NCI-H2029 (cell line): ENCODE results near the gene ANKS1B.
"Not testable (repeated sequence)": the region's sequence is repeated elsewhere in the genome, so short reads cannot be mapped to it uniquely, and the experiment has no call there.

Experiments used
- DNase-seq: peaks from one replicate; lab custom pipeline; 2025; lab: John Stamatoyannopoulos, UW

Gene ANKS1B

GRCh38 chr12:99870085-99870484 lies 114.7 kb downstream of the ANKS1B start:
- DNase-seq = no peak

DNA sequence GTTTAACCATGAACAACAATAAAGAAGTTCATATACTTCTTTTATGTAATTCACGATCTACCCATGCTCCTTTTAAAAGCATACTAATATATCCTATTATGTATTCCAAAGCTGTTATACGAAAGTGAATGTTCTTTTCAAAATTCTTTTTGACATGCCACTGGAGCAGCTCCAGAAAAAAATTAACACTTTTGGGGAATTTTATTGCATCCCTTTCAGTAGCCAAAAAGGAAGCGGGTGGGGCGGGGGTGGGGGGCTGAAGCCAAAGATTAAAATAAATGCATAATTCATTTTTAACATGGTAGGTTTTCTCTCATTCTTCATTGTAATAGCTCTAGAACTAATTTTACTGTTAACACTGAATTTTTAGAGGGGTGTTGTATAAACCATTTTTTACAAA lies 123.0 kb downstream of the ANKS1B start:
- DNase-seq = no peak

GRCh38 chr12:99859126-99859525 lies 125.6 kb downstream of the ANKS1B start:
- DNase-seq = no peak

DNA sequence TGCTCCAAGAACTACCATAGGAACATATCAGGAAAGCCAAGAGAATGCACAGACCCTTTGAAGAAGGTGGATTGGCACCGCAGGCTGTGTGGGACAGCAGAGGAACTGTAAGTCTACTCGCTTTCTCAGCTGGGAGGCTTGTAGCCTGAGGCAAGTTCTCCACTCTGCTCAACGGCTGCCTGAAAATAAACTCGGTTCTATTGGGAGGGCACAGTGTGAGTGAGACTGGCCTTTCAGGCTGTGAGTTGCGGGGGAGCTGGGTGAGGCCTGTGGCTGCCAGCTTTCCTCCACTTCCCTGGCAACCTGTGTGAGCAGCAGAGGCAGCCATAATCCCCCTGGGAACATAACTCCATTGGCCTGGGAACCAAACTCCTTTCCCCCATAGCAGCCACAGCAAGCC lies 132.1 kb downstream of the ANKS1B start:
- DNase-seq = no peak

DNA sequence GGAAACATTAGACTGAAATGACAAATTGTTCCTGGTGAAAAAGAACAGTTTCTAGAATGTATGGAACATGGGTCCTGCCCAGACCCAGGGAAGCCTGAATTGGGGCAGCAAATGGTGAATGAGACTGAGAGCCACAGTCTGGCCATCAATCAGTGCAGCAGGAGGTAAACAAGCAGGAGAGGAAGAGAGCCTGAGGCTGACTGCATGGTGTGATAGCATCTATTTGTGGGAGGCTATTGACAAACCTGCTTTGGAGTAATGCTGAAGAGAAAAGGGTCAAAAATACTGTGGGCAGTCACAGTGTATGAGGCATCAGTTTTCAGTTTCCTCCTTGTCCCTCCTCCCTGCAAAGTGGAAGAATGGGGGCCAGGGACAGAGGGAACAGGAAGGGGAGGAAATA lies 136.8 kb downstream of the ANKS1B start:
- DNase-seq = no peak

DNA sequence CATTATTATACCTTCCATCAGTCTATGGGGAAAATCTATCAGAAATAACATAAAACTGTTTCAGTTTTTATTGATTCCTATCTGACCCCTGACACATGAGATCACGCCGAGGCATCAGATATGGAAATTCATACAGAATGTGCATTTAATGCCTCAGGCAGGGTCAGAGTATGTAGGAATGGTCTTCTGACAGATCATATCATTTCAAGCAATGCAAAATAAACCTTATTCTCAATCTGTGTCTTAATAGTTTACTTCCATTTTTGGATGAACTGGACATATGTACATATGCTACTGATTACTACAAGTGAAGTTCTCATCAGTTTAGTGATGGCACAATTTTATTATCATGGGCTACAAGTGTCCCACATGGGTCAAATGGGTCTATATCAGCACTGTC lies 150.0 kb downstream of the ANKS1B start:
- DNase-seq = no peak

GRCh38 chr12:99833397-99833796 lies 151.3 kb downstream of the ANKS1B start:
- DNase-seq = no peak

GRCh38 chr12:99824900-99825542 lies 159.7 kb downstream of the ANKS1B start:
- peak; percentile 95 for DNase-seq

- no peak for DNase-seq
Measured at GRCh38 chr12:99822273-99822672, 162.5 kb downstream of the ANKS1B start.

DNA sequence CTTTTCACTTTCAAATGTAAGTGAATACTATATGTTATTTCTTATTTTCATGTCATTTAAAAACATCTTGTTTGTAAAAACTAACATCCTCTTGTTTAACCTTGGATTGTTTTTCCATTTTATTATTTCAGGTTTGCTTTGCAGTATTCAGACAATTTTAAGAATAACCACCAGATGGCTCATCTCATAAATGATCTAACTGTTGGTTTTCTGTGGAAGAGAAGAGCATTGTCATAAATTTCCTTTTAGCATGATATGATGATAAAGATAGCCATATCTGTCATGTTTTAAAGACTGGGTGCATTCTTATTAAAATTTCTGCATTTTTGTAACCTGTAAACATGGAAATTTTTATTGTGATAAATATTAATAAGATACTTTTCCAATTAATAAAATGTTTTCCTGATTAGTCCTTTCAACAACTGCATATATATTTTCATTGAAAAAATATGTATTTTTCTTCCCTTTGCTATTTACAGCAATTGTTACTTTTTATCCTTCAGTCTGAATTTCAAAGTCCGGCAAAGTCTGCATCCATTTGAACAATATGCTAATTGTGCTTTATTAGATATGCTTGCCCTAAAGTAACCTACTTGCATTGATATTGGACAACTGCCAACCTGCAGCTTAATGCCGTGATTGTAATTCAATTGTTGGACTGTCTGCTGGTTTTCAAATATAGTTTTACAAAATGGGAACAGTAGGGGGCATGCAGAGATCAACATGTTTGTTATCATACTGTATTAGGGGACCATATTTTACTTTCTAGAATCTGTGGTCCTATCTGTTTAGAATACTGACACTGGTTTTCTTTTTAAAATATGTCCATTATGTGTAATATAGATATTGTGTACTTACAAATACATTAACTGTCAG lies 173.8 kb downstream of the ANKS1B start:
- peak; percentile 82 for DNase-seq

DNA sequence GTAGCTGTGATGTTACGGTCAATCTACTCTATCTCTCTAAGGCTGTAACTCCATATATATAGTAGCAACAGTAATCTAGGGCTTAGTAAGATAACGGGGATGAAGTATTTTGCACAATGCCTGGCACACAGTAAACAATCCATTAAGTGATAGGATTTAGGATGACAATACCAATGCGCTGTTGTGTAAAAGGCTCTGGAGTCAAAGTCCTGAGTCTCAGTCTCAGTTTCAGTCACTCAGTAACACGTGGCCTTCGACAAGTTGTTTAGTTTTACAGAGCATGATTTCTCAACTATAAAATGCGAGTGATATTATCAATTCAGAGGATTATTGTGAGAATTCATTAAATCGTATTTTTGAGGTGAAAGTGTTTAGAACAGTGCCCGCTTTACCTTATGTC lies 174.8 kb downstream of the ANKS1B start:
- no peak for DNase-seq

- no peak for DNase-seq
Measured at GRCh38 chr12:99806304-99806703, 178.4 kb downstream of the ANKS1B start.

GRCh38 chr12:99804715-99805114 lies 180.0 kb downstream of the ANKS1B start:
- DNase-seq = no peak

DNA sequence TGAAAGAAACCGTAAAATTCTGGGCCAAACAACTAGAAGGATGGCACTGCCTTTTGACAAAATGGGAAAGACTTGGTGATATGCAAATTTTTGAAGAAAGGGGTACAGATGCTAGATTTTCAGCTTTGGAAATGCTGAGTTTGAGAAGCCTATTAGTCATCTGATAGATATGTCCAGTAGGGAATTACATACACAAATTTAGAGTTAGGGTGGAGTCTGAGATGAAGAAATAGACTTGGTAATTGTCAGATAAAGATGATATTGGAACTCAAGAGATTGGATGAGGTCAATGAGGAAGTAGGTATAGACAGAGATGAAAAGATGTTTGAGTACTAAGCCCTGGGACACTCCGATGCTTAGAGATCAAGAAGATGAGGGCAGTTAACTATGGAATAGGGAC lies 184.1 kb downstream of the ANKS1B start:
- DNase-seq = no peak

DNA sequence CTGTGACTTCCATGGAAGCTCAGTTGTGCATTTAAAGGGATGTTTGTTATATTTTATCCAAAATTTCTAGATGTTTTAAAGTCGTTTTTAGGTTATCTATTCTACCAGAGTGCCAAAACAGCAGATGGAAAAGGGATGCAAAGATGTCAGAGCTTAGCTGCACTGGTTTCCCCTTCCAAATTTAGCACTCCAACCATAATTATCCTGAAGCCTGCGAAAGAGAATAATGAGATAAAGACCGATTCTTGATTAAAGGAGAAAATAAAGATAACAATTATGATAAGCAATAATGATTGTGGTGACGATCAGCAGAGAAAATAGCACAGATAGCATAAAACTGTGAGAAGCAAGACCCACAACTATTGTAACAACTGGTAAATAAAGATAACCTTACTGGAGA lies 186.8 kb downstream of the ANKS1B start:
- not testable (repeated sequence) for DNase-seq

- DNase-seq = no peak
Measured at GRCh38 chr12:99783421-99783820, 201.3 kb downstream of the ANKS1B start.

- no peak for DNase-seq
Measured at GRCh38 chr12:99772274-99772673, 212.5 kb downstream of the ANKS1B start.

GRCh38 chr12:99771659-99772058 lies 213.1 kb downstream of the ANKS1B start:
- DNase-seq = no peak

GRCh38 chr12:99769396-99769980 lies 215.2 kb downstream of the ANKS1B start:
- peak; percentile 10 for DNase-seq

DNA sequence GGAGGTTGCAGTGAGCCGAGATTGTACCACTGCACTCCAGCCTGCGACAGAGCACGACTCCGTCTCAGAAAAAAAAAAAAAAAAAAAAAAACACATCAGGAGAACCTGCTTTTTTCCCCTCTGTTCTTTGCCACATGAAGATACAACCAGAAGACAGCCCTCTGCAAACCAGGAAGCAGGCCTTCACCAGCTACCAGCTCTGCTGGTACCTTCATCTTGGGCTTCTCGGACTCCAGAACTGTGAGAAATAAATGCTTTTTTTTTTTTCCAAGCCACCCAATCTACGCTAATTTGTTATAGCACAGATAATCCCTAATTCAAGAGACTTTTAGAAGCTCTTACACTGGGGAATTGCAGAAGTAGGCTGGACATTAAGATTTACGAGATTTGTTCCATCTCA lies 216.0 kb downstream of the ANKS1B start:
- no peak for DNase-seq

- DNase-seq = no peak
Measured at GRCh38 chr12:99767809-99768208, 216.9 kb downstream of the ANKS1B start.

- no peak for DNase-seq
Measured at GRCh38 chr12:99766408-99766807, 218.3 kb downstream of the ANKS1B start.

- no peak for DNase-seq
Measured at GRCh38 chr12:99765469-99766114, 219.1 kb downstream of the ANKS1B start.
